ENCODE data around the gene GIT2.

- TF ChIP-seq TAF1 (IDR thresholded peaks at IDR 0.05; ENCODE audit: borderline replicate concordance, low read depth, low read length) (no peak), POLR2A (IDR thresholded peaks at IDR 0.05; ENCODE audit: low read depth, low read length) (no peak), POLR2AphosphoS5 (IDR thresholded peaks at IDR 0.05; ENCODE audit: low read depth, low read length) (no peak)
Measured at GRCh38 chr12:109938947-109939346, 57.2 kb downstream of the GIT2 start.
